HCT116 (cell line): ENCODE data around the gene LSMEM2. TPM values are rescaled to one million over a fixed set of nuclear protein-coding genes. Genes with fewer than 3 reads are reported as not detected.

Experiments
- ATAC-seq: fragments of 200-7000 bp; cut with Tn5 transposase; 2 replicates; pipeline ENCODE4 v1.9.1; 2020; ENCODE audit warnings: mild to moderate bottlenecking, moderate library complexity
- BruUV-seq: library from RNA; stranded (reverse); fragments of 400-500 nt; replicated peaks from 2 replicates; lab custom pipeline; 2021; lab: Mats Ljungman, UMichigan
- CTCF ChIA-PET: fragments of 300-600 bp; sonication (Branson Sonifier 250); formaldehyde crosslinking; loops from one replicate; lab custom pipeline; 2021; ENCODE audit warnings: antibody characterized with exemption; lab: Charles Lee
- POLR2A ChIA-PET: fragments of 300-600, 350-600 bp; sonication (Branson Sonifier 250); formaldehyde crosslinking; loops from one replicate; lab custom pipeline; 2021; ENCODE audit warnings: antibody characterized with exemption; lab: Charles Lee
- RAD21 ChIA-PET, 2 experiments: fragments of 300-600 bp; sonication (Branson Sonifier 250); formaldehyde crosslinking; loops; one replicate each; lab custom pipeline; 2023; ENCODE audit warnings: low total read pairs in 2 of 2; ENCODE audit not compliant: uncharacterized antibody in 2 of 2, unreplicated experiment in 2 of 2, low non-redundant PET in 1 of 2; lab: Charles Lee
- DNase-seq: peaks from one replicate; pipeline ENCODE4 v3.0.0-alpha.2; 2010; ENCODE audit warnings: low read depth, low spot score
- H2AFZ ChIP-seq: fragments of 200-600 bp; shearing (Covaris generic), sonication (generic); 2 replicates; pipeline ENCODE4 v1.6.1; 2017; ENCODE audit warnings: low read depth, mixed run types, mixed read lengths, antibody characterized with exemption, low read length; ENCODE audit not compliant: poor library complexity, severe bottlenecking
- H3K27ac ChIP-seq: 2 replicates; pipeline ENCODE4 v1.5.1; 2012; ENCODE audit warnings: low read depth, low read length
- H3K27me3 ChIP-seq: fragments of 200-600 bp; sonication (generic); 2 replicates; pipeline ENCODE4 v1.6.1; 2016; ENCODE audit warnings: mixed run types, low read length, mixed read lengths; ENCODE audit not compliant: insufficient read depth
- H3K36me3 ChIP-seq, 2 experiments: fragments of 200-500 bp in 1 of 2; fragments of 200-600 bp in 1 of 2; sonication (Bioruptor generic) in 1 of 2; sonication (generic) in 1 of 2; 2 replicates each; pipeline versions ENCODE4 v1.5.1 to v1.6.1; 2014 to 2016; ENCODE audit warnings: low read length in 2 of 2, inconsistent platforms in 1 of 2, mixed read lengths in 1 of 2, mixed run types in 1 of 2; ENCODE audit not compliant: insufficient read depth in 2 of 2, control insufficient read depth in 1 of 2
- H3K4me1 ChIP-seq, 2 experiments: fragments of 200-600 bp in 1 of 2; sonication (generic) in 1 of 2; 2 replicates each; pipeline versions ENCODE4 v1.5.1 to v1.6.1; 2012 to 2017; ENCODE audit warnings: low read length in 2 of 2, inconsistent platforms in 1 of 2, mild to moderate bottlenecking in 1 of 2, mixed read lengths in 1 of 2, mixed run types in 1 of 2, moderate library complexity in 1 of 2; ENCODE audit not compliant: insufficient read depth in 2 of 2, control insufficient read depth in 1 of 2
- H3K4me2 ChIP-seq: fragments of 200-600 bp; sonication (generic); 2 replicates; pipeline ENCODE4 v1.6.1; 2017; ENCODE audit warnings: mixed run types, low read length, mixed read lengths
- H3K4me3 ChIP-seq, 2 experiments: fragments of 200-600 bp in 1 of 2; sonication (generic) in 1 of 2; replicated peaks in 1 of 2; 2 replicates each; pipeline ENCODE4 v1.5.1; 2011 to 2016; ENCODE audit warnings: low read length in 2 of 2, control low read depth in 1 of 2, low read depth in 1 of 2, mild to moderate bottlenecking in 1 of 2, mixed read lengths in 1 of 2, mixed run types in 1 of 2
- H3K79me2 ChIP-seq: fragments of 200-600 bp; sonication (generic); 2 replicates; pipeline ENCODE4 v1.6.1; 2017; ENCODE audit warnings: mild to moderate bottlenecking, mixed run types, low read length, moderate library complexity, mixed read lengths; ENCODE audit not compliant: insufficient read depth
- H3K9ac ChIP-seq: fragments of 200-600 bp; sonication (generic); 2 replicates; pipeline ENCODE4 v1.6.1; 2016; ENCODE audit warnings: low read length, mixed read lengths
- H3K9me2 ChIP-seq: fragments of 200-600 bp; sonication (generic), shearing (Covaris generic); 2 replicates; pipeline ENCODE4 v1.6.1; 2017; ENCODE audit warnings: mixed run types, mild to moderate bottlenecking, moderate library complexity; ENCODE audit not compliant: insufficient read depth
- H3K9me3 ChIP-seq, 2 experiments: fragments of 200-500 bp in 1 of 2; fragments of 200-600 bp in 1 of 2; sonication (Bioruptor generic) in 1 of 2; sonication (generic) in 1 of 2; 2 replicates each; pipeline ENCODE4 v1.6.1; 2014 to 2017; ENCODE audit warnings: low read length in 2 of 2, mixed read lengths in 2 of 2, inconsistent platforms in 1 of 2, low read depth in 1 of 2, mild to moderate bottlenecking in 1 of 2, mixed run types in 1 of 2, moderate library complexity in 1 of 2; ENCODE audit not compliant: control insufficient read depth in 1 of 2, insufficient read depth in 1 of 2
- H4K20me1 ChIP-seq: fragments of 200-600 bp; sonication (generic), shearing (Covaris generic); 2 replicates; pipeline ENCODE4 v1.6.1; 2017; ENCODE audit warnings: mixed run types, mild to moderate bottlenecking, moderate library complexity; ENCODE audit not compliant: insufficient read depth
- CEBPB ChIP-seq: IDR thresholded peaks from 2 replicates; pipeline ENCODE4 v1.6.1; 2012; ENCODE audit warnings: low read depth
- EGR1 ChIP-seq: IDR thresholded peaks from 2 replicates; pipeline ENCODE4 v1.6.1; 2012; ENCODE audit warnings: low read depth
- ELF1 ChIP-seq: IDR thresholded peaks from 2 replicates; pipeline ENCODE4 v1.6.1; 2012; ENCODE audit warnings: low read depth, borderline replicate concordance
- EZH2 ChIP-seq: fragments of 200-600 bp; sonication (generic); IDR thresholded peaks from 2 replicates; pipeline ENCODE4 v1.6.1; 2017; ENCODE audit warnings: antibody characterized with exemption, mixed run types
- FOSL1 ChIP-seq: IDR thresholded peaks from 2 replicates; pipeline ENCODE4 v1.6.1; 2012; ENCODE audit warnings: low read depth
- JUND ChIP-seq: IDR thresholded peaks from 2 replicates; pipeline ENCODE4 v1.6.1; 2012
- POLR2A ChIP-seq: IDR thresholded peaks from 2 replicates; pipeline ENCODE4 v1.7.0; 2011; ENCODE audit warnings: borderline replicate concordance; ENCODE audit not compliant: insufficient read depth, insufficient read length; ENCODE audit errors: extremely low read depth
- POLR2AphosphoS5 ChIP-seq: IDR thresholded peaks from 2 replicates; pipeline ENCODE4 v1.6.1; 2011; ENCODE audit warnings: mild to moderate bottlenecking, low read depth, low read length, moderate library complexity
- REST ChIP-seq: IDR thresholded peaks from 2 replicates; pipeline ENCODE4 v1.6.1; 2012; ENCODE audit warnings: low read depth
- SIN3A ChIP-seq: IDR thresholded peaks from 2 replicates; pipeline ENCODE4 v1.6.1; 2012; ENCODE audit warnings: low read depth
- SP1 ChIP-seq: IDR thresholded peaks from 2 replicates; pipeline ENCODE4 v1.6.1; 2012; ENCODE audit warnings: low read depth
- SRF ChIP-seq: IDR thresholded peaks from 2 replicates; pipeline ENCODE4 v1.6.1; 2012; ENCODE audit warnings: low read depth
- TCF7L2 ChIP-seq: IDR thresholded peaks from 2 replicates; pipeline ENCODE4 v1.7.0; 2011; ENCODE audit warnings: borderline replicate concordance, inconsistent platforms; ENCODE audit not compliant: insufficient read depth, insufficient read length; ENCODE audit errors: extremely low read depth
- YY1 ChIP-seq: IDR thresholded peaks from 2 replicates; pipeline ENCODE4 v1.6.1; 2011; ENCODE audit warnings: low read length, low read depth, moderate library complexity, mild to moderate bottlenecking; ENCODE audit not compliant: insufficient replicate concordance; ENCODE audit errors: extremely low read depth
- ZFX ChIP-seq: fragments of 450-650 bp; IDR thresholded peaks from 2 replicates; pipeline ENCODE4 v1.6.1; 2017
- ZNF274 ChIP-seq: fragments of 200-500 bp; sonication (Bioruptor generic); IDR thresholded peaks from 2 replicates; pipeline ENCODE4 v1.6.1; 2014; ENCODE audit warnings: mild to moderate bottlenecking, low read depth, low read length, inconsistent platforms
- intact Hi-C: fragments of 100-400 bp; cut with micrococcal nuclease; formaldehyde crosslinking; loops from 2 replicates; pipeline ENCODE4 v1.10.0; 2022
- total RNA-seq: library from RNA; stranded (reverse); gene quantifications from one replicate; pipeline ENCODE4 v1.2.1, GENCODE V29; 2021; ENCODE audit not compliant: unreplicated experiment
- TF ChIP-seq, protein P1 (sequence below), 3 experiments: fragments of 200-600 bp in 1 of 3; sonication (generic) in 1 of 3; IDR thresholded peaks in 2 of 3; conservative IDR thresholded peaks in 1 of 3; 2 replicates each; pipeline ENCODE4 v1.5.1; 2012 to 2017; ENCODE audit warnings: low read depth in 2 of 3, low read length in 2 of 3, antibody characterized with exemption in 1 of 3, borderline replicate concordance in 1 of 3, control low read depth in 1 of 3, mild to moderate bottlenecking in 1 of 3, mixed read lengths in 1 of 3, mixed run types in 1 of 3, moderate library complexity in 1 of 3; ENCODE audit not compliant: insufficient read depth in 1 of 3
- TF ChIP-seq, protein P2 (sequence below): IDR thresholded peaks from 2 replicates; pipeline ENCODE4 v1.6.1; 2012
- TF ChIP-seq, protein P3 (sequence below): IDR thresholded peaks from 2 replicates; pipeline ENCODE4 v1.6.1; 2011; ENCODE audit warnings: mild to moderate bottlenecking, low read length, moderate library complexity; ENCODE audit not compliant: insufficient replicate concordance; ENCODE audit errors: extremely low read depth
- TF ChIP-seq, protein P4 (sequence below): IDR thresholded peaks from 2 replicates; pipeline ENCODE4 v1.6.1; 2012

Gene LSMEM2
- total RNA-seq, 1 experiment from 2014 or later, result not detected

- Histone ChIP-seq H3K36me3 (no peaks in the 10 kb centered on the region), H3K4me2 (no peak overlapping the region), H3K79me2 (no peaks in the 10 kb centered on the region), H3K27ac (peak overlapping the region; percentile 87), H3K9me3 (no peaks in the 10 kb centered on the region), H3K4me3 (no peak overlapping the region), H3K4me1 (peaks cover 18 to 48% of the 10 kb centered on the region in 2 experiments), H3K9me2 (no peaks in the 10 kb centered on the region), H3K9ac (no peak overlapping the region), H4K20me1 (no peaks in the 10 kb centered on the region), H3K27me3 (no peaks in the 10 kb centered on the region), H2AFZ (no peak overlapping the region)
- POLR2A ChIA-PET, result interaction anchor here (1.5 kb wide), 1 partner anchor 17 kb away, joined by 4 read pairs; no protein-coding TSS in a partner anchor
- ATAC-seq, result no peak
- BruUV-seq, result no TSS peak
- CTCF ChIA-PET, result interaction anchor here (1.1 kb wide), 1 partner anchor 17 kb away, joined by 3 read pairs; no protein-coding TSS in a partner anchor
- no peak for TF ChIP-seq SIN3A
- TF ChIP-seq POLR2AphosphoS5, result no peak
- no peak for TF ChIP-seq REST
- TF ChIP-seq, protein P1, sequence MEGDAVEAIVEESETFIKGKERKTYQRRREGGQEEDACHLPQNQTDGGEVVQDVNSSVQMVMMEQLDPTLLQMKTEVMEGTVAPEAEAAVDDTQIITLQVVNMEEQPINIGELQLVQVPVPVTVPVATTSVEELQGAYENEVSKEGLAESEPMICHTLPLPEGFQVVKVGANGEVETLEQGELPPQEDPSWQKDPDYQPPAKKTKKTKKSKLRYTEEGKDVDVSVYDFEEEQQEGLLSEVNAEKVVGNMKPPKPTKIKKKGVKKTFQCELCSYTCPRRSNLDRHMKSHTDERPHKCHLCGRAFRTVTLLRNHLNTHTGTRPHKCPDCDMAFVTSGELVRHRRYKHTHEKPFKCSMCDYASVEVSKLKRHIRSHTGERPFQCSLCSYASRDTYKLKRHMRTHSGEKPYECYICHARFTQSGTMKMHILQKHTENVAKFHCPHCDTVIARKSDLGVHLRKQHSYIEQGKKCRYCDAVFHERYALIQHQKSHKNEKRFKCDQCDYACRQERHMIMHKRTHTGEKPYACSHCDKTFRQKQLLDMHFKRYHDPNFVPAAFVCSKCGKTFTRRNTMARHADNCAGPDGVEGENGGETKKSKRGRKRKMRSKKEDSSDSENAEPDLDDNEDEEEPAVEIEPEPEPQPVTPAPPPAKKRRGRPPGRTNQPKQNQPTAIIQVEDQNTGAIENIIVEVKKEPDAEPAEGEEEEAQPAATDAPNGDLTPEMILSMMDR (IDR thresholded peaks at IDR 0.05 in 2 of 3, conservative IDR thresholded peaks at IDR 0.05 in 1 of 3; ENCODE audit: borderline replicate concordance in 1 of 3, insufficient read depth in 1 of 3, low read depth in 2 of 3, low read length in 2 of 3), result no peak
- TF ChIP-seq ELF1, result no peak
- TF ChIP-seq SRF, result no peak
- no peak for TF ChIP-seq JUND
- TF ChIP-seq SP1, result no peak
- TF ChIP-seq, protein P2, sequence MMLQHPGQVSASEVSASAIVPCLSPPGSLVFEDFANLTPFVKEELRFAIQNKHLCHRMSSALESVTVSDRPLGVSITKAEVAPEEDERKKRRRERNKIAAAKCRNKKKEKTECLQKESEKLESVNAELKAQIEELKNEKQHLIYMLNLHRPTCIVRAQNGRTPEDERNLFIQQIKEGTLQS, result no peak
- no peak for TF ChIP-seq CEBPB
- TF ChIP-seq ZNF274, result no peak
- no peak for TF ChIP-seq TCF7L2
- TF ChIP-seq FOSL1, result no peak
- no peak for TF ChIP-seq EGR1
- TF ChIP-seq, protein P3, sequence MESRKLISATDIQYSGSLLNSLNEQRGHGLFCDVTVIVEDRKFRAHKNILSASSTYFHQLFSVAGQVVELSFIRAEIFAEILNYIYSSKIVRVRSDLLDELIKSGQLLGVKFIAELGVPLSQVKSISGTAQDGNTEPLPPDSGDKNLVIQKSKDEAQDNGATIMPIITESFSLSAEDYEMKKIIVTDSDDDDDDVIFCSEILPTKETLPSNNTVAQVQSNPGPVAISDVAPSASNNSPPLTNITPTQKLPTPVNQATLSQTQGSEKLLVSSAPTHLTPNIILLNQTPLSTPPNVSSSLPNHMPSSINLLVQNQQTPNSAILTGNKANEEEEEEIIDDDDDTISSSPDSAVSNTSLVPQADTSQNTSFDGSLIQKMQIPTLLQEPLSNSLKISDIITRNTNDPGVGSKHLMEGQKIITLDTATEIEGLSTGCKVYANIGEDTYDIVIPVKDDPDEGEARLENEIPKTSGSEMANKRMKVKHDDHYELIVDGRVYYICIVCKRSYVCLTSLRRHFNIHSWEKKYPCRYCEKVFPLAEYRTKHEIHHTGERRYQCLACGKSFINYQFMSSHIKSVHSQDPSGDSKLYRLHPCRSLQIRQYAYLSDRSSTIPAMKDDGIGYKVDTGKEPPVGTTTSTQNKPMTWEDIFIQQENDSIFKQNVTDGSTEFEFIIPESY, result no peak
- no peak for TF ChIP-seq ZFX
- TF ChIP-seq, protein P4, sequence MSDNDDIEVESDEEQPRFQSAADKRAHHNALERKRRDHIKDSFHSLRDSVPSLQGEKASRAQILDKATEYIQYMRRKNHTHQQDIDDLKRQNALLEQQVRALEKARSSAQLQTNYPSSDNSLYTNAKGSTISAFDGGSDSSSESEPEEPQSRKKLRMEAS, result no peak
- TF ChIP-seq POLR2A, result no peak
- no peak for TF ChIP-seq YY1
- TF ChIP-seq EZH2, result no peak
- DNase-seq, result no peak
- RAD21 ChIA-PET, result no interaction called here
- intact Hi-C loops, result no loop called here
These were observed 49.4 kb upstream of the LSMEM2 start for GRCh38 chr3:50229490-50229889.
